NCI-H2227 (cell line): Measurements from ENCODE around the gene TMOD1.
"Not testable (repeated sequence)": the region's sequence is repeated elsewhere in the genome, so short reads cannot be mapped to it uniquely, and the experiment has no call there.

Experiments
- DNase-seq: peaks from one replicate; lab custom pipeline; 2025; ENCODE audit not compliant: unreplicated experiment; lab: John Stamatoyannopoulos, UW

TMOD1 gene

GRCh38 chr9:97497558-97498375 is 3.7 kb upstream of the TMOD1 start:
- not testable (repeated sequence) for DNase-seq

GRCh38 chr9:97498846-97499245 is 2.6 kb upstream of the TMOD1 start:
- not testable (repeated sequence) for DNase-seq

GRCh38 chr9:97500263-97500662 is 1.2 kb upstream of the TMOD1 start:
- DNase-seq: no peak

- no peak for DNase-seq
Observed at GRCh38 chr9:97500765-97501176, 695 bp upstream of the TMOD1 start.

- DNase-seq: no peak
Observed at GRCh38 chr9:97501972-97502221, 431 bp downstream of the TMOD1 start.

GRCh38 chr9:97502222-97502983 is 937 bp downstream of the TMOD1 start:
- DNase-seq: no peak

GRCh38 chr9:97502984-97503861 is 1.8 kb downstream of the TMOD1 start:
- DNase-seq: no peak

- DNase-seq: no peak
Observed at GRCh38 chr9:97503862-97504210, 2.4 kb downstream of the TMOD1 start.

GRCh38 chr9:97504381-97505216 is 3.1 kb downstream of the TMOD1 start:
- DNase-seq: no peak

- no peak for DNase-seq
Observed at GRCh38 chr9:97505845-97506244, 4.4 kb downstream of the TMOD1 start.

GRCh38 chr9:97506306-97506705 is 4.8 kb downstream of the TMOD1 start:
- no peak for DNase-seq

GRCh38 chr9:97506787-97507186 is 5.3 kb downstream of the TMOD1 start:
- no peak for DNase-seq

GRCh38 chr9:97507428-97507984 is 6.0 kb downstream of the TMOD1 start:
- DNase-seq: no peak

- DNase-seq: no peak
Observed at GRCh38 chr9:97508852-97509251, 7.4 kb downstream of the TMOD1 start.

- peak; percentile 45 for DNase-seq
Observed at GRCh38 chr9:97510797-97511654, 9.6 kb downstream of the TMOD1 start.

GRCh38 chr9:97511655-97512427 is 10.4 kb downstream of the TMOD1 start:
- no peak for DNase-seq

- DNase-seq: no peak
Observed at GRCh38 chr9:97512966-97513560, 11.6 kb downstream of the TMOD1 start.

- no peak for DNase-seq
Observed at GRCh38 chr9:97514531-97514930, 13.1 kb downstream of the TMOD1 start.
